NT2/D1 (cell line): Measurements from ENCODE around the gene ACSM3.

ENCODE experiments used
- DNase-seq: peaks from one replicate; pipeline ENCODE4 v3.0.0-alpha.2; 2011; ENCODE audit warnings: low read depth, low spot score
- H3K27me3 ChIP-seq: 2 replicates; pipeline ENCODE4 v1.6.0; 2011; ENCODE audit warnings: mild to moderate bottlenecking; ENCODE audit not compliant: insufficient read length, insufficient read depth
- H3K36me3 ChIP-seq: 2 replicates; pipeline ENCODE4 v1.6.1; 2011; ENCODE audit warnings: mild to moderate bottlenecking, low read length, mixed read lengths; ENCODE audit not compliant: insufficient read depth, insufficient read length
- H3K4me1 ChIP-seq: 2 replicates; pipeline ENCODE4 v1.5.1; 2011; ENCODE audit not compliant: insufficient read depth, insufficient read length
- H3K4me3 ChIP-seq: 2 replicates; pipeline ENCODE4 v1.5.1; 2011; ENCODE audit warnings: low read depth; ENCODE audit not compliant: insufficient read length
- H3K9ac ChIP-seq: 2 replicates; pipeline ENCODE4 v1.6.0; 2011; ENCODE audit warnings: low read depth; ENCODE audit not compliant: insufficient read length
- H3K9me3 ChIP-seq: 2 replicates; pipeline ENCODE4 v1.5.1; 2011; ENCODE audit warnings: mild to moderate bottlenecking, low read length; ENCODE audit not compliant: insufficient read depth
- SUZ12 ChIP-seq: IDR thresholded peaks from 2 replicates; pipeline ENCODE4 v1.6.1; 2011; ENCODE audit not compliant: insufficient read length, insufficient read depth; ENCODE audit errors: extremely low read depth
- YY1 ChIP-seq: IDR thresholded peaks from 2 replicates; pipeline ENCODE4 v1.6.1; 2011; ENCODE audit not compliant: insufficient read length, insufficient read depth
- ZNF274 ChIP-seq: IDR thresholded peaks from 2 replicates; pipeline ENCODE4 v1.6.1; 2011; ENCODE audit warnings: mild to moderate bottlenecking, low read depth, low read length

The ACSM3 gene

DNA sequence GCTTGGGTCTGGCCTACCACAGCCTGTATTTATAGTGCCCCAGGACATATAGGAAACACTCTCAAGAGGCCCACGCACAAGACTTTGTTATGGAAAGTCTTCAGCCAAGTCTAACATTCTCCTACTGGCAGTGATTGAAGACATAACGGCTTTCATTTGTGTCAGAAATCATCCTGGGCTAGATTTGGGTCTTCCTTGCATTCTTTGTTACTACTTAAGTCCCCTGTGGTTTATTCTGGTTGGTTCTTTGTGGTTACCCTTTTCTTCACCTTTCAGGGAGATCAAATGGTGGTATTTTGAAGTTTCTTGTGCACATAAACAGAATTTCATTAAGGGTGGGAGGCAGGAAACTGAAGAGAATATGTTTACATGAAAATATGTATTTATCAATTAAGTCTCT is 80.2 kb downstream of the ACSM3 start:
- Histone ChIP-seq H3K4me1 (peaks cover 3% of the 10 kb centered on the region), H3K9me3 (no peaks in the 10 kb centered on the region), H3K36me3 (peaks cover 68% of the 10 kb centered on the region), H3K4me3 (no peak overlapping the region), H3K9ac (no peak overlapping the region), H3K27me3 (no peaks in the 10 kb centered on the region)
- no peak for TF ChIP-seq SUZ12
- no peak for TF ChIP-seq YY1
- TF ChIP-seq ZNF274: no peak
- DNase-seq: peak; percentile 20

DNA sequence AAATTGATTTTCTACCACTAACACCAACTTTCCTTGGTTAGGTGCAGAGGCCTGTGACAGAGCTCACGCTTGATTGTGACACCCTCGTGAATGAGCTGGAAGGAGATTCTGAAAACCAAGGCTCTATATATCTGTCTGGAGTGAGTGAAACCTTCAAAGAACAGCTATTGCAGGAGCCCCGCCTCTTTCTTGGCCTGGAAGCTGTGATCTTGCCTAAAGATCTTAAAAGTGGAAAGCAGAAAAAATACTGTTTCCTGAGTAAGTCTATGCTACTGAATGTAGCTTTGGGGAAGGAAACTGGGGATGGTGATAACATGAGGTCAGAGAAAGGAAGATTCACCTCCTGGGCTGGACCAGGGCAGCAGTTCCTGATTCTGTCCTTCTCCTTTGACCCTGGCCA is 80.8 kb downstream of the ACSM3 start:
- Histone ChIP-seq H3K27me3 (no peaks in the 10 kb centered on the region), H3K9me3 (no peaks in the 10 kb centered on the region), H3K4me3 (no peak overlapping the region), H3K4me1 (peaks cover 3% of the 10 kb centered on the region), H3K9ac (no peak overlapping the region), H3K36me3 (peaks cover 63% of the 10 kb centered on the region)
- no peak for TF ChIP-seq YY1
- no peak for TF ChIP-seq SUZ12
- TF ChIP-seq ZNF274: no peak
- no peak for DNase-seq

DNA sequence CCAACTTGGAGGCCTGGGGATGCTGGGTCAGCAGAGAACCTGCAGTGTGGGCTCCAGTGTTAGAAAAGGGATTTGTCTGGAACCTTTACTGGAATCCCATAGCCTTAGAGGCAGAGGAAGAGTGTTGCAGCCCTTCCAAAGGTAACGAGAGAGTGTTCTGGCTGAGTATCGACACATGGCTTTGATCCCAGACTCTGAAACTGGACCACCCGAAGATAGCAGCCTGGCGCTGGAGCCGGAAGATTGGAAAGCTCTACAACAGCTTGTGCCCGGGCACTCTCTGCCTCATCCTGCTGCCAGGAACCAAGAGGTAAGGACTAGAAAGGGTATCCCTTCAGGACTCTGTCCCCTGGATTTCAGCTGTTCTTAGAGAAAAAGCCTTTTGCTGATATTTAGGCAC is 82.2 kb downstream of the ACSM3 start:
- H3K27me3 ChIP-seq: no peaks in the 10 kb centered on the region
- no peak overlapping the region for H3K4me3 ChIP-seq
- no peak overlapping the region for H3K9ac ChIP-seq
- peaks cover 50% of the 10 kb centered on the region for H3K36me3 ChIP-seq
- no peaks in the 10 kb centered on the region for H3K9me3 ChIP-seq
- TF ChIP-seq SUZ12 (no peak), ZNF274 (no peak), YY1 (no peak)
- peaks cover 3% of the 10 kb centered on the region for H3K4me1 ChIP-seq
- DNase-seq: no peak

DNA sequence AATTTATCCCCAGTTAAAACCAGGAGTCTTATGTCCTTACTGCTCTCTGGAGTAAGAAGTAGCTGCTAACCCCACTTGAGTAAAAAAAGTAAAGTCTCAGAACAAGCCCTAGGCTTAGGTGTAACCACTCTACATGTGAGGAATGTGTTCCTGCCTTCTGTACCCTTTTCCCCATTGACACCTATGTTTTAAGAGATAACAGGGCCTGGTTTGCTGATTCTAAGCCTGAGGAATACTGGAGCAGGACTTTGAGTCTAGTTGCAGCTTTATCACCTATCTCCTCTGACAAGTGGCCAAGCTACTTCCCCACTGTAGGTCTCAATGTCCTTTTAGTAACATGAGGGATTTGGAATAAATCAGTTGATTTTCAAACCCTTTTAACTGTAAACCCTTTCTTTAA is 82.7 kb downstream of the ACSM3 start:
- TF ChIP-seq ZNF274 (no peak), SUZ12 (no peak), YY1 (no peak)
- Histone ChIP-seq H3K36me3 (peaks cover 47% of the 10 kb centered on the region), H3K9me3 (no peaks in the 10 kb centered on the region), H3K9ac (no peak overlapping the region), H3K4me1 (peaks cover 3% of the 10 kb centered on the region), H3K4me3 (no peak overlapping the region), H3K27me3 (no peaks in the 10 kb centered on the region)
- no peak for DNase-seq
